ENCODE results near the gene AKR1B1.
A peak's percentile ranks its signal among the peaks of the same experiment; 100 is the strongest.

The AKR1B1 gene

GRCh38 chr7:134444198-134444960, 14.5 kb downstream of the AKR1B1 start:
- no peak for DNase-seq (ENCODE audit: low spot score)

- no peak for DNase-seq (ENCODE audit: low spot score)
Measured at GRCh38 chr7:134443396-134444070, 15.4 kb downstream of the AKR1B1 start.

- no peak for DNase-seq (ENCODE audit: low spot score)
Measured at GRCh38 chr7:134442441-134443220, 16.3 kb downstream of the AKR1B1 start.

GRCh38 chr7:134441264-134441663, 17.6 kb downstream of the AKR1B1 start:
- DNase-seq (ENCODE audit: low spot score), result no peak

GRCh38 chr7:134440476-134440875, 18.4 kb downstream of the AKR1B1 start:
- DNase-seq (ENCODE audit: low spot score), result no peak

GRCh38 chr7:134440067-134440466, 18.8 kb downstream of the AKR1B1 start:
- no peak for DNase-seq (ENCODE audit: low spot score)

GRCh38 chr7:134438946-134439345, 20.0 kb downstream of the AKR1B1 start:
- DNase-seq (ENCODE audit: low spot score), result no peak

- no peak for DNase-seq (ENCODE audit: low spot score)
Measured at GRCh38 chr7:134435161-134435920, 23.6 kb downstream of the AKR1B1 start.

GRCh38 chr7:134434701-134435100, 24.2 kb downstream of the AKR1B1 start:
- no peak for DNase-seq (ENCODE audit: low spot score)

- no peak for DNase-seq (ENCODE audit: low spot score)
Measured at GRCh38 chr7:134433430-134433829, 25.5 kb downstream of the AKR1B1 start.

GRCh38 chr7:134432296-134433152, 26.4 kb downstream of the AKR1B1 start:
- DNase-seq (ENCODE audit: low spot score), result peak; percentile 80

- DNase-seq (ENCODE audit: low spot score), result no peak
Measured at GRCh38 chr7:134431815-134432214, 27.1 kb downstream of the AKR1B1 start.

- DNase-seq (ENCODE audit: low spot score), result no peak
Measured at GRCh38 chr7:134429481-134429880, 29.4 kb downstream of the AKR1B1 start.

GRCh38 chr7:134428942-134429341, 30.0 kb downstream of the AKR1B1 start:
- DNase-seq (ENCODE audit: low spot score), result no peak

GRCh38 chr7:134427896-134428295, 31.0 kb downstream of the AKR1B1 start:
- no peak for DNase-seq (ENCODE audit: low spot score)

GRCh38 chr7:134425777-134426176, 33.1 kb downstream of the AKR1B1 start:
- no peak for DNase-seq (ENCODE audit: low spot score)

- no peak for DNase-seq (ENCODE audit: low spot score)
Measured at GRCh38 chr7:134422638-134423037, 36.3 kb downstream of the AKR1B1 start.

- DNase-seq (ENCODE audit: low spot score), result no peak
Measured at GRCh38 chr7:134422008-134422407, 36.9 kb downstream of the AKR1B1 start.

GRCh38 chr7:134420424-134421125, 38.3 kb downstream of the AKR1B1 start:
- no peak for DNase-seq (ENCODE audit: low spot score)

GRCh38 chr7:134419875-134420274, 39.0 kb downstream of the AKR1B1 start:
- no peak for DNase-seq (ENCODE audit: low spot score)
